ENCODE data around the gene WDR70. TPM values are rescaled to one million over a fixed set of nuclear protein-coding genes. Genes with fewer than 3 reads are reported as not detected.
A peak's percentile ranks its signal among the peaks of the same experiment; 100 is the strongest.

The WDR70 gene
- total RNA-seq, 1 experiment from 2014 or later: 31.3 TPM

GRCh38 chr5:37786416-37786815 lies 407.3 kb downstream of the WDR70 start:
- Mint-ChIP-seq H3K4me3 (ENCODE audit: unreplicated experiment) (no peak overlapping the region), H3K36me3 (ENCODE audit: insufficient read depth, unreplicated experiment) (no peaks in the 10 kb centered on the region), H3K27ac (ENCODE audit: low read depth, unreplicated experiment) (no peak overlapping the region), H3K27me3 (ENCODE audit: insufficient read depth, unreplicated experiment) (no peaks in the 10 kb centered on the region), H3K4me1 (ENCODE audit: insufficient read depth, unreplicated experiment) (no peaks in the 10 kb centered on the region), H3K9me3 (ENCODE audit: unreplicated experiment) (no peaks in the 10 kb centered on the region)
- ChIA-PET CTCF (no interaction called here), POLR2A (interaction anchor here (0.6 to 1.4 kb wide), 5 partner anchors 13 to 49 kb away, joined by 3 read pairs; no protein-coding TSS in a partner anchor)
- BruUV-seq (replicated peaks): no TSS peak
- DNase-seq (ENCODE audit: unreplicated experiment): no peak
- intact Hi-C loops (cut with micrococcal nuclease): no loop called here
- no peak for TF ChIP-seq CTCF (IDR thresholded peaks at IDR 0.05; ENCODE audit: unreplicated experiment)

- no peak overlapping the region for H3K27ac Mint-ChIP-seq (ENCODE audit: low read depth, unreplicated experiment)
These were observed 407.9 kb downstream of the WDR70 start for GRCh38 chr5:37786862-37787519.

GRCh38 chr5:37787742-37788141 lies 408.6 kb downstream of the WDR70 start:
- ChIA-PET CTCF (interaction anchor here (0.7 kb wide), 1 partner anchor 46 kb away, joined by 3 read pairs; no protein-coding TSS in a partner anchor), POLR2A (no interaction called here)
- no peak for TF ChIP-seq CTCF (IDR thresholded peaks at IDR 0.05; ENCODE audit: unreplicated experiment)
- no peaks in the 10 kb centered on the region for H3K36me3 Mint-ChIP-seq (ENCODE audit: insufficient read depth, unreplicated experiment)
- H3K27me3 Mint-ChIP-seq (ENCODE audit: insufficient read depth, unreplicated experiment): no peaks in the 10 kb centered on the region
- BruUV-seq (replicated peaks): no TSS peak
- peaks cover under 1% of the 10 kb centered on the region for H3K4me1 Mint-ChIP-seq (ENCODE audit: insufficient read depth, unreplicated experiment)
- H3K27ac Mint-ChIP-seq (ENCODE audit: low read depth, unreplicated experiment): no peak overlapping the region
- no peaks in the 10 kb centered on the region for H3K9me3 Mint-ChIP-seq (ENCODE audit: unreplicated experiment)
- intact Hi-C loops (cut with micrococcal nuclease): no loop called here
- no peak overlapping the region for H3K4me3 Mint-ChIP-seq (ENCODE audit: unreplicated experiment)
- no peak for DNase-seq (ENCODE audit: unreplicated experiment)

More at GRCh38 chr5:37786862-37787519, 407.9 kb downstream of the WDR70 start:
- Mint-ChIP-seq H3K4me3 (ENCODE audit: unreplicated experiment) (no peak overlapping the region), H3K9me3 (ENCODE audit: unreplicated experiment) (no peaks in the 10 kb centered on the region), H3K27me3 (ENCODE audit: insufficient read depth, unreplicated experiment) (no peaks in the 10 kb centered on the region), H3K4me1 (ENCODE audit: insufficient read depth, unreplicated experiment) (no peaks in the 10 kb centered on the region), H3K36me3 (ENCODE audit: insufficient read depth, unreplicated experiment) (no peaks in the 10 kb centered on the region)
- no TSS peak for BruUV-seq (replicated peaks)
- CTCF ChIA-PET: interaction anchor here (0.7 kb wide), 1 partner anchor 499 kb away, joined by 3 read pairs; no protein-coding TSS in a partner anchor
- intact Hi-C loops (cut with micrococcal nuclease): no loop called here
- peak; percentile 45 for DNase-seq (ENCODE audit: unreplicated experiment)
- TF ChIP-seq CTCF (IDR thresholded peaks at IDR 0.05; ENCODE audit: unreplicated experiment): no peak
- POLR2A ChIA-PET: interaction anchor here (0.6 to 1.4 kb wide), 6 partner anchors 12 to 590 kb away, joined by 3 to 4 read pairs (median 3); no protein-coding TSS in a partner anchor

- Mint-ChIP-seq H3K27ac (ENCODE audit: low read depth, unreplicated experiment) (no peak overlapping the region), H3K27me3 (ENCODE audit: insufficient read depth, unreplicated experiment) (no peaks in the 10 kb centered on the region), H3K36me3 (ENCODE audit: insufficient read depth, unreplicated experiment) (no peaks in the 10 kb centered on the region), H3K4me3 (ENCODE audit: unreplicated experiment) (no peak overlapping the region), H3K4me1 (ENCODE audit: insufficient read depth, unreplicated experiment) (peaks cover 7% of the 10 kb centered on the region), H3K9me3 (ENCODE audit: unreplicated experiment) (no peaks in the 10 kb centered on the region)
- ChIA-PET CTCF (no interaction called here), POLR2A (no interaction called here)
- TF ChIP-seq CTCF (IDR thresholded peaks at IDR 0.05; ENCODE audit: unreplicated experiment): no peak
- DNase-seq (ENCODE audit: unreplicated experiment): no peak
- no TSS peak for BruUV-seq (replicated peaks)
- intact Hi-C loops (cut with micrococcal nuclease): no loop called here
These were observed 410.9 kb downstream of the WDR70 start for GRCh38 chr5:37789991-37790390.
